SU-DHL-6 (cell line): ENCODE measurements around the gene WSCD1.

Experiments
- H2AFZ ChIP-seq: fragments of 200-600 bp; sonication (generic); 2 replicates; pipeline ENCODE4 v1.6.1; 2014; ENCODE audit warnings: low read depth, mild to moderate bottlenecking, moderate library complexity, mixed read lengths, antibody characterized with exemption, low read length; ENCODE audit not compliant: severe bottlenecking
- H3F3A ChIP-seq: fragments of 200-600 bp; shearing (Covaris generic); 2 replicates; pipeline ENCODE4 v1.6.0; 2016; ENCODE audit warnings: antibody characterized with exemption, mild to moderate bottlenecking; ENCODE audit not compliant: insufficient read depth
- H3K27ac ChIP-seq: fragments of 200-600 bp; sonication (generic); 2 replicates; pipeline ENCODE4 v1.5.1; 2016; ENCODE audit warnings: low read depth, mild to moderate bottlenecking, low read length, moderate library complexity, mixed read lengths
- H3K27me3 ChIP-seq: fragments of 200-600 bp; sonication (generic), shearing (Covaris generic); 2 replicates; pipeline ENCODE4 v1.6.0; 2014; ENCODE audit warnings: mild to moderate bottlenecking, low read length
- H3K36me3 ChIP-seq: fragments of 200-600 bp; sonication (generic); 2 replicates; pipeline ENCODE4 v1.6.1; 2014; ENCODE audit warnings: mild to moderate bottlenecking, low read length, mixed read lengths
- H3K4me2 ChIP-seq: fragments of 300-600, 200-600 bp; shearing (Covaris generic), sonication (generic); 2 replicates; pipeline ENCODE4 v1.6.0; 2014; ENCODE audit warnings: low read length, low read depth, mild to moderate bottlenecking; ENCODE audit not compliant: poor library complexity, severe bottlenecking
- H3K4me3 ChIP-seq: fragments of 200-600 bp; sonication (generic); 2 replicates; pipeline ENCODE4 v1.5.1; 2014; ENCODE audit warnings: antibody characterized with exemption, low read length, mild to moderate bottlenecking, mixed read lengths; ENCODE audit not compliant: insufficient read depth, poor library complexity, severe bottlenecking
- H3K79me2 ChIP-seq: fragments of 200-600 bp; sonication (generic); 2 replicates; pipeline ENCODE4 v1.6.1; 2014; ENCODE audit warnings: mild to moderate bottlenecking, low read length, moderate library complexity; ENCODE audit not compliant: insufficient read depth
- H3K9ac ChIP-seq: fragments of 200-600 bp; sonication (generic); 2 replicates; pipeline ENCODE4 v1.7.0; 2014; ENCODE audit warnings: mild to moderate bottlenecking, low read length
- H3K9me2 ChIP-seq: fragments of 200-600 bp; sonication (generic); replicated peaks from 2 replicates; pipeline ENCODE4 v1.6.1; 2014; ENCODE audit warnings: low read length; ENCODE audit not compliant: insufficient read depth
- H3K9me3 ChIP-seq: fragments of 200-600 bp; sonication (generic); 2 replicates; pipeline ENCODE4 v1.6.1; 2014; ENCODE audit warnings: low read length, mixed read lengths; ENCODE audit not compliant: insufficient read depth
- H4K20me1 ChIP-seq: fragments of 200-600 bp; sonication (generic); 2 replicates; pipeline ENCODE4 v1.6.1; 2014; ENCODE audit warnings: low read depth, mild to moderate bottlenecking, antibody characterized with exemption, low read length, moderate library complexity, mixed read lengths
- CTCF ChIP-seq: fragments of 200-600 bp; sonication (generic); IDR thresholded peaks from one replicate; pipeline ENCODE4 v1.5.1; 2017; ENCODE audit warnings: antibody characterized with exemption, mild to moderate bottlenecking, low read length, moderate library complexity; ENCODE audit not compliant: insufficient read depth, poor library complexity, severe bottlenecking
- EZH2phosphoT487 ChIP-seq: fragments of 200-600 bp; sonication (generic), shearing (Covaris generic); conservative IDR thresholded peaks from 2 replicates; pipeline ENCODE4 v1.6.1; 2018; ENCODE audit warnings: mild to moderate bottlenecking, antibody characterized with exemption, low read length, moderate library complexity, mixed read lengths

WSCD1 gene

DNA sequence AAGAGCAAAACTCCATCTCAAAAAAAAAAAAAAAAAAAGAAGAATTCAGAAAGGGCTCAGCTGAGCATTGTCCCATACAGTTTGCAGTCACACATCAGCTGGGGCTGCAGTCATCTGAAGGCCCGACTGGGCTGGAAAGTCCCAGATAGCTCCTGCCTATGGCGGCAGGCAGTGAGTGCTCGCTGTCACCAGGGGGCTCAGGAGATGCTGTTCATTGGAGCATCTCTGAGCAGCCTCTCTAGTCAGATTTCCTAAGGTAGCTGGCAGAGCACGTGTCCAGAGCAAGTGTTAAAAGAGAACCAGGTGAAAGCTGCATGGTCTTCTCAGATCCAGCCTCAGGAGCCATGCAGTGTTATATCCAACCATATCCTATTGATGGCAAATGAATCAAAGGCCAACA is 75.8 kb downstream of the WSCD1 start:
- H4K20me1 ChIP-seq = no peaks in the 10 kb centered on the region
- no peak overlapping the region for H3K9ac ChIP-seq
- H2AFZ ChIP-seq = no peak overlapping the region
- no peaks in the 10 kb centered on the region for H3K79me2 ChIP-seq
- no peaks in the 10 kb centered on the region for H3K36me3 ChIP-seq
- H3K27me3 ChIP-seq = no peaks in the 10 kb centered on the region
- H3K9me3 ChIP-seq = no peaks in the 10 kb centered on the region
- no peak overlapping the region for H3K4me2 ChIP-seq
- TF ChIP-seq EZH2phosphoT487 (no peak), CTCF (no peak)
- H3K27ac ChIP-seq = no peak overlapping the region
- no peaks in the 10 kb centered on the region for H3F3A ChIP-seq
- H3K9me2 ChIP-seq = no peaks in the 10 kb centered on the region
- H3K4me3 ChIP-seq = no peak overlapping the region

DNA sequence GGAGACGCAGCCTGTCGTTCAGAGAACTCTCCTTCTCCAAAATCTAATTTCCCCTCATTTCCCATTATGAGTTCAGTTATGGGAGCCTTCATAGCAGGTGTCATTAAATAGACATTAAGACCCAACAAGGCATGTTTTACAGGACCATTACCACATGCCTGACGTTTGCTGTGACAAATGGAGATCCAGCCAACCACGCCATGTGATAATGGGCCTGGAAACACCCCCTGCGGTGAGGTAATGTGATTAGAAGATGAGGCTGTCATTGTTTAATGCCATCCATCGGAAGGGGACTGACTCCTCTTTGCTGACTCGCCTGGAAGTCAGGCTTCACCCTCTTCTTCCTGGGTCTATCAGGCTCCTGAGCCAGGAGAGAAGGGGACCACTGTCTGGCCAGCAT is 76.9 kb downstream of the WSCD1 start:
- no peak overlapping the region for H3K4me3 ChIP-seq
- no peak overlapping the region for H3K27ac ChIP-seq
- no peak overlapping the region for H3K4me2 ChIP-seq
- H4K20me1 ChIP-seq = no peaks in the 10 kb centered on the region
- H3K9ac ChIP-seq = no peak overlapping the region
- no peaks in the 10 kb centered on the region for H3F3A ChIP-seq
- H3K27me3 ChIP-seq = no peaks in the 10 kb centered on the region
- no peaks in the 10 kb centered on the region for H3K36me3 ChIP-seq
- H3K9me3 ChIP-seq = no peaks in the 10 kb centered on the region
- no peaks in the 10 kb centered on the region for H3K9me2 ChIP-seq
- no peak for TF ChIP-seq CTCF
- TF ChIP-seq EZH2phosphoT487 = no peak
- no peaks in the 10 kb centered on the region for H3K79me2 ChIP-seq
- no peak overlapping the region for H2AFZ ChIP-seq

DNA sequence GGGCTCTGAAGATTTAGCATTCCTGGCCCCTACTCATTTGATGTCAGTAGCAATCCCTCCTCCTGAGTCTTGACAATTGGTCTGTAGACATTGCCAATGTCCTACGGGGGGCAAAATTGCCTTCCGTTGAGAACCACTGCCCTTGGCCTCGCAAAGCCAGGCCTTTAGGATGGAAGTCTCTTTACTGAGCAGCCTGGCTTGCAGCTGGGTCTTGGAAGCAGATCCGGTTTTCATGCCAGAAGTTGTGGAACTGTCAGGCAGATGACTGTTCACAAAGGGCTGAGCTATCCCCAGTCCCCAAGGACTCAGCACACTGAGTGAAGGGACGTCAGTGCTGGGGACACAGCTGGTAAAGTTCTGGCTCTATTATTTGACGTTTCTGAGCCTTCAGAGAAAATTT is 83.2 kb downstream of the WSCD1 start:
- no peak for TF ChIP-seq EZH2phosphoT487
- TF ChIP-seq CTCF = no peak
- H3K4me3 ChIP-seq = no peak overlapping the region
- no peaks in the 10 kb centered on the region for H4K20me1 ChIP-seq
- H3F3A ChIP-seq = no peaks in the 10 kb centered on the region
- no peak overlapping the region for H3K4me2 ChIP-seq
- no peaks in the 10 kb centered on the region for H3K9me2 ChIP-seq
- no peak overlapping the region for H2AFZ ChIP-seq
- H3K79me2 ChIP-seq = no peaks in the 10 kb centered on the region
- no peak overlapping the region for H3K9ac ChIP-seq
- H3K27me3 ChIP-seq = 0 out of 2 replicates have a peak, but pooled peaks cover 3% of the 10 kb centered on the region
- H3K36me3 ChIP-seq = no peaks in the 10 kb centered on the region
- H3K9me3 ChIP-seq = no peaks in the 10 kb centered on the region
- H3K27ac ChIP-seq = no peak overlapping the region

DNA sequence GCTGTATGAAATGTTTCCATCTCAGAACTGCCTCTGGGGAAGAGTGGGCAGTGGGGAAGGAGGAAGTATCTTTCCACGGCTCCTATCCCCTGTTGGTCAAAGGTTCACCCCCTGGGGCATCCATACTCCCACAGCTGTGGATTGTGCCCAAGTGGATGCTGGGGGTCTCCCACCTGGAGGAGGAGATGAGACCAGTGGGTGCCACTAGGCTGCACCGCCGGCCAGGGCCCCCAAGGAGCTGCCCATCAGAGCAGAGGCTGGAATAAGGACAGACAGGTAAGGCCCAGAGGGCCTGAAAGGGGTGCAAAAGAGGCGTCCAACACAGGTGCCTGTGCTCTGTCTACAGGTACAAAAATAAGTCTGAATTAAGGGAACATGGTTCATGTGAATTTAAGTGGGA is 87.5 kb downstream of the WSCD1 start:
- H3K27me3 ChIP-seq = 0 out of 2 replicates have a peak, but pooled peaks cover 2% of the 10 kb centered on the region

More for the DNA sequence above, 87.5 kb downstream of the WSCD1 start:
- H3K36me3 ChIP-seq = no peaks in the 10 kb centered on the region
- no peaks in the 10 kb centered on the region for H3K9me2 ChIP-seq
- H3K27ac ChIP-seq = no peak overlapping the region
- H3K4me2 ChIP-seq = no peak overlapping the region
- TF ChIP-seq CTCF (no peak), EZH2phosphoT487 (no peak)
- no peaks in the 10 kb centered on the region for H4K20me1 ChIP-seq
- no peak overlapping the region for H3K4me3 ChIP-seq
- H3K9me3 ChIP-seq = no peaks in the 10 kb centered on the region
- no peaks in the 10 kb centered on the region for H3K79me2 ChIP-seq
- H2AFZ ChIP-seq = no peak overlapping the region
- no peaks in the 10 kb centered on the region for H3F3A ChIP-seq
- H3K9ac ChIP-seq = no peak overlapping the region
